Stimulated activated CD8-positive, alpha-beta memory T cell treated with anti-CD3 and anti-CD28 coated beads, Interleukin-15, amount 100 ng/mL, for 1 hour (primary cell): Measurements from ENCODE around the gene UBAP1.
"Not testable (repeated sequence)": the region's sequence is repeated elsewhere in the genome, so short reads cannot be mapped to it uniquely, and the experiment has no call there.

Experiments used
- DNase-seq: peaks from one replicate; pipeline ENCODE4 v3.0.0-alpha.2; 2020; ENCODE audit warnings: low read depth

UBAP1 gene

GRCh38 chr9:34179213-34180136 lies 632 bp downstream of the UBAP1 start:
- no peak for DNase-seq

GRCh38 chr9:34185778-34186551 lies 7.1 kb downstream of the UBAP1 start:
- no peak for DNase-seq

- no peak for DNase-seq
Measured at GRCh38 chr9:34187891-34188240, 9.0 kb downstream of the UBAP1 start.

- no peak for DNase-seq
Measured at GRCh38 chr9:34190996-34191892, 12.4 kb downstream of the UBAP1 start.

- no peak for DNase-seq
Measured at GRCh38 chr9:34195143-34195542, 16.3 kb downstream of the UBAP1 start.

GRCh38 chr9:34197286-34197685 lies 18.4 kb downstream of the UBAP1 start:
- DNase-seq: not testable (repeated sequence)

GRCh38 chr9:34197756-34198711 lies 19.2 kb downstream of the UBAP1 start:
- no peak for DNase-seq

- DNase-seq: no peak
Measured at GRCh38 chr9:34200092-34200491, 21.2 kb downstream of the UBAP1 start.

GRCh38 chr9:34203275-34203991 lies 24.6 kb downstream of the UBAP1 start:
- DNase-seq: no peak

- DNase-seq: no peak
Measured at GRCh38 chr9:34203992-34204635, 25.3 kb downstream of the UBAP1 start.

- no peak for DNase-seq
Measured at GRCh38 chr9:34205102-34205501, 26.3 kb downstream of the UBAP1 start.

GRCh38 chr9:34206561-34206960 lies 27.7 kb downstream of the UBAP1 start:
- no peak for DNase-seq

GRCh38 chr9:34211395-34211794 lies 32.6 kb downstream of the UBAP1 start:
- no peak for DNase-seq

- DNase-seq: not testable (repeated sequence)
Measured at GRCh38 chr9:34214354-34215000, 35.6 kb downstream of the UBAP1 start.

- DNase-seq: no peak
Measured at GRCh38 chr9:34216325-34216724, 37.5 kb downstream of the UBAP1 start.

GRCh38 chr9:34217015-34217414 lies 38.2 kb downstream of the UBAP1 start:
- DNase-seq: not testable (repeated sequence)

GRCh38 chr9:34218446-34218845 lies 39.6 kb downstream of the UBAP1 start:
- no peak for DNase-seq

- no peak for DNase-seq
Measured at GRCh38 chr9:34219421-34219820, 40.6 kb downstream of the UBAP1 start.

GRCh38 chr9:34220218-34220617 lies 41.4 kb downstream of the UBAP1 start:
- no peak for DNase-seq
